MM.1S (cell line): ENCODE measurements around the gene ZNF236.

Experiments
- EZH2 ChIP-seq: fragments of 300-600 bp; sonication (generic); optimal IDR thresholded peaks from 2 replicates; pipeline ENCODE3; 2017; ENCODE audit warnings: low read depth, mild to moderate bottlenecking, antibody characterized with exemption, low read length, mixed read lengths
- EZH2phosphoT487 ChIP-seq: fragments of 300-600 bp; sonication (generic); IDR thresholded peaks from 2 replicates; pipeline ENCODE4 v1.6.1; 2018; ENCODE audit warnings: antibody characterized with exemption, low read length
- TF ChIP-seq, protein P1 (sequence below): fragments of 300-600 bp; sonication (generic); IDR thresholded peaks from 2 replicates; pipeline ENCODE4 v1.5.1; 2016; ENCODE audit warnings: antibody characterized with exemption, low read length, mixed read lengths

DNA sequence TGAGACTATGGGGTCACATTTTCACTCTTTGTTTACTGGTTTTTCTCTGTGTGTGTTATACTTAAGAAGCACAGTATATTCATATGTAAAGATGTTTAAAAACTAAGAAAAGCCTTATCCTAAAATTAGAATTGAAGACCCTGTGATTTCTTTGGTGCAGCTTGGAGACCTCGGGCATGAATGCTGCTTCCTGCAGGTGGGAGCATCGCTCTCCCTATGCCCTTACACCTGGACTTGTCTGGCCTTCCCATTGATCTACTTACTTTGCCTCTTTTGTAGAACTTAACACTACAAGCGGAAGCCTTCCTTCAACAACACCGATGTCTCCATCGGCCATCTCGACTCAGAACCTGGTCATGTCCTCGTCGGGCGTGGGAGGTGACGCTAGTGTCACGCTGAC, 114.5 kb downstream of the ZNF236 start:
- TF ChIP-seq, protein P1, sequence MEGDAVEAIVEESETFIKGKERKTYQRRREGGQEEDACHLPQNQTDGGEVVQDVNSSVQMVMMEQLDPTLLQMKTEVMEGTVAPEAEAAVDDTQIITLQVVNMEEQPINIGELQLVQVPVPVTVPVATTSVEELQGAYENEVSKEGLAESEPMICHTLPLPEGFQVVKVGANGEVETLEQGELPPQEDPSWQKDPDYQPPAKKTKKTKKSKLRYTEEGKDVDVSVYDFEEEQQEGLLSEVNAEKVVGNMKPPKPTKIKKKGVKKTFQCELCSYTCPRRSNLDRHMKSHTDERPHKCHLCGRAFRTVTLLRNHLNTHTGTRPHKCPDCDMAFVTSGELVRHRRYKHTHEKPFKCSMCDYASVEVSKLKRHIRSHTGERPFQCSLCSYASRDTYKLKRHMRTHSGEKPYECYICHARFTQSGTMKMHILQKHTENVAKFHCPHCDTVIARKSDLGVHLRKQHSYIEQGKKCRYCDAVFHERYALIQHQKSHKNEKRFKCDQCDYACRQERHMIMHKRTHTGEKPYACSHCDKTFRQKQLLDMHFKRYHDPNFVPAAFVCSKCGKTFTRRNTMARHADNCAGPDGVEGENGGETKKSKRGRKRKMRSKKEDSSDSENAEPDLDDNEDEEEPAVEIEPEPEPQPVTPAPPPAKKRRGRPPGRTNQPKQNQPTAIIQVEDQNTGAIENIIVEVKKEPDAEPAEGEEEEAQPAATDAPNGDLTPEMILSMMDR, result no peak
- no peak for TF ChIP-seq EZH2
- no peak for TF ChIP-seq EZH2phosphoT487
